ENCODE measurements around the gene HSPA4. TPM values are rescaled to one million over a fixed set of nuclear protein-coding genes. Genes with fewer than 3 reads are reported as not detected.
"Not testable (repeated sequence)": the region's sequence is repeated elsewhere in the genome, so short reads cannot be mapped to it uniquely, and the experiment has no call there.

The HSPA4 gene
- total and polyA plus RNA-seq, 2 donors (not counting 1 experiment from before 2014, with no cell fraction given): 18.1 to 95.0 TPM

DNA sequence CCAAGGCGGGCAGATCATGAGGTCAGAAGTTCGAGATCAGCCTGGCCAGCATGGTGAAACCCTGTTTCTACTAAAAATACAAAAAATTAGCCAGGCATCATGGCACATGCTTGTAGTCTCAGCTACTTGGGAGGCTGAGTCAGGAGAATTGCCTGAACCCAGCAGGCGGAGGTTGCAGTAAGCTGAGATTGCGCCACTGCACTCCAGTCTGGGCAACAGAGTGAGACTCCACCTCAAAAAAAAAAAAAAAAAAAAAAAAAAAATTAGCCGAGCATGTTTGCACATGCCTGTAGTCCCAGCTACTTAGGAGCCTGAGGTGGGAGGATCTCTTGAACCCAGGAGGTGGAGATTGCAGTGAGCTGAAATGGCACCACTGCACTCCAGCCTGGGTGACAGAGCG, 15.1 kb upstream of the HSPA4 start:
- H3K9me3 ChIP-seq (ENCODE audit: control extremely low read depth in 1 of 3, control insufficient read depth in 2 of 3, insufficient read depth in 1 of 3, low read length in 2 of 3); ATAC-seq (ENCODE audit: low read depth); H2AFZ ChIP-seq (ENCODE audit: insufficient read depth, low read depth, low read length, poor library complexity, severe bottlenecking); H3K27ac Mint-ChIP-seq; H3K27ac ChIP-seq (ENCODE audit: low read length in 2 of 2); H3K4me2 ChIP-seq (replicated peaks; ENCODE audit: low read depth, low read length, poor library complexity, severe bottlenecking); H3K36me3 ChIP-seq (replicated peaks in 1 of 2; ENCODE audit: control extremely low read depth in 1 of 2, control insufficient read depth in 1 of 2, extremely low read depth in 1 of 2, insufficient read depth in 2 of 2, low read length in 1 of 2); H3K27me3 Mint-ChIP-seq; DNase-seq; H3K9ac ChIP-seq (ENCODE audit: low read length); H4K20me1 ChIP-seq (ENCODE audit: control insufficient read depth, insufficient read depth, low read length, poor library complexity, severe bottlenecking); H3K79me2 ChIP-seq (ENCODE audit: control insufficient read depth, insufficient read depth, low read length); CTCF ChIA-PET; H3K27me3 ChIP-seq (replicated peaks in 1 of 4; ENCODE audit: control extremely low read depth in 1 of 4, control insufficient read depth in 3 of 4, insufficient read depth in 4 of 4, low read length in 3 of 4); H3K4me3 ChIP-seq (ENCODE audit: control extremely low read depth in 1 of 5, extremely low read depth in 1 of 5, insufficient read depth in 1 of 5, low read depth in 2 of 5, low read length in 4 of 5); H3K4me3 Mint-ChIP-seq; intact Hi-C loops (cut with micrococcal nuclease); H3K9me3 Mint-ChIP-seq (ENCODE audit: insufficient read depth): not testable (repeated sequence)
- peaks cover 37% of the 10 kb centered on the region for H3K4me1 Mint-ChIP-seq
- H3K4me1 ChIP-seq (ENCODE audit: control insufficient read depth in 2 of 2, insufficient read depth in 2 of 2, low read length in 2 of 2): peaks cover 40 to 48% of the 10 kb centered on the region in 2 donors
- POLR2A ChIA-PET: interaction anchor here (0.6 to 1.5 kb wide), 3 partner anchors 14 to 252 kb away, joined by 3 to 9 read pairs (median 5); partner anchors contain the start of gene HSPA4
- no CpG with 5 or more reads among the region's 6 CpGs for WGBS (ENCODE audit: insufficient coverage)

GRCh38 chr5:133041157-133041784, 10.5 kb upstream of the HSPA4 start:
- Mint-ChIP-seq H3K27ac (peak overlapping the region; percentile 11), H3K4me3 (no peak overlapping the region), H3K27me3 (no peaks in the 10 kb centered on the region), H3K4me1 (peaks cover 15% of the 10 kb centered on the region), H3K9me3 (ENCODE audit: insufficient read depth) (no peaks in the 10 kb centered on the region)
- ChIA-PET CTCF (no interaction called here), POLR2A (no interaction called here)
- Histone ChIP-seq H3K9me3 (ENCODE audit: control extremely low read depth in 1 of 3, control insufficient read depth in 2 of 3, insufficient read depth in 1 of 3, low read length in 2 of 3) (no peaks in the 10 kb centered on the region), H3K4me3 (ENCODE audit: control extremely low read depth in 1 of 5, extremely low read depth in 1 of 5, insufficient read depth in 1 of 5, low read depth in 2 of 5, low read length in 4 of 5) (no peak overlapping the region), H3K27me3 (replicated peaks in 1 of 4; ENCODE audit: control extremely low read depth in 1 of 4, control insufficient read depth in 3 of 4, insufficient read depth in 4 of 4, low read length in 3 of 4) (no peaks in the 10 kb centered on the region), H4K20me1 (ENCODE audit: control insufficient read depth, insufficient read depth, low read length, poor library complexity, severe bottlenecking) (no peaks in the 10 kb centered on the region), H3K9ac (ENCODE audit: low read length) (no peak overlapping the region), H3K4me2 (replicated peaks; ENCODE audit: low read depth, low read length, poor library complexity, severe bottlenecking) (no peak overlapping the region), H3K79me2 (ENCODE audit: control insufficient read depth, insufficient read depth, low read length) (peaks cover 8% of the 10 kb centered on the region), H2AFZ (ENCODE audit: insufficient read depth, low read depth, low read length, poor library complexity, severe bottlenecking) (peak overlapping the region; percentile 2), H3K36me3 (replicated peaks in 1 of 2; ENCODE audit: control extremely low read depth in 1 of 2, control insufficient read depth in 1 of 2, extremely low read depth in 1 of 2, insufficient read depth in 2 of 2, low read length in 1 of 2) (no peaks in the 10 kb centered on the region), H3K4me1 (ENCODE audit: control insufficient read depth in 2 of 2, insufficient read depth in 2 of 2, low read length in 2 of 2) (peaks cover under 1 to 8% of the 10 kb centered on the region in 2 donors), H3K27ac (ENCODE audit: low read length in 2 of 2) (no peak overlapping the region)
- no peak for TF ChIP-seq CTCF (IDR thresholded peaks at IDR 0.05)
- TF ChIP-seq EZH2 (IDR thresholded peaks at IDR 0.05; ENCODE audit: borderline replicate concordance, insufficient read depth, low read depth, low read length, poor library complexity, severe bottlenecking): no peak
- intact Hi-C loops (cut with micrococcal nuclease): no loop called here
- no peak for ATAC-seq (ENCODE audit: low read depth)
- 92% methylated on average over 3 of the region's 3 CpGs for WGBS (ENCODE audit: insufficient coverage)
- DNase-seq: no peak

Data from B cell (primary cell).